ENCODE data around the gene GGPS1. TPM values are rescaled to one million over a fixed set of nuclear protein-coding genes. Genes with fewer than 3 reads are reported as not detected.

Gene GGPS1
- total and polyA plus RNA-seq, 2 experiments from 2014 or later, result 32.6 to 36.3 TPM

DNA sequence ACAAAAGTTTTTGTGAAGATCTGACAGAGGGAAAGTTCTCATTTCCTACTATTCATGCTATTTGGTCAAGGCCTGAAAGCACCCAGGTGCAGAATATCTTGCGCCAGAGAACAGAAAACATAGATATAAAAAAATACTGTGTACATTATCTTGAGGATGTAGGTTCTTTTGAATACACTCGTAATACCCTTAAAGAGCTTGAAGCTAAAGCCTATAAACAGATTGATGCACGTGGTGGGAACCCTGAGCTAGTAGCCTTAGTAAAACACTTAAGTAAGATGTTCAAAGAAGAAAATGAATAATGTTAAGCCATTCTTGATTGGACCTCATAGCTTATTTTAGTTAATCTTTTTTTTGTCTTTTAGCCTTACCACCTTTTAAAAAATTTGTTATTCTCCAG is 14.1 kb downstream of the GGPS1 start:
- Histone ChIP-seq H2AFZ (no peak overlapping the region), H3K9me2 (replicated peaks; ENCODE audit: insufficient read depth) (no peaks in the 10 kb centered on the region), H3K27me3 (no peaks in the 10 kb centered on the region), H3K4me2 (no peak overlapping the region), H3K4me3 (no peak overlapping the region), H3K27ac (no peak overlapping the region), H3K36me3 (replicated peaks; ENCODE audit: insufficient read depth, low read depth) (no peaks in the 10 kb centered on the region), H3K9me3 (ENCODE audit: low read depth) (no peaks in the 10 kb centered on the region), H4K20me1 (ENCODE audit: insufficient read depth, poor library complexity, severe bottlenecking) (no peaks in the 10 kb centered on the region), H3K4me1 (ENCODE audit: insufficient read depth) (no peaks in the 10 kb centered on the region), H3K79me2 (peaks cover 16% of the 10 kb centered on the region)
- TF ChIP-seq, protein P1, sequence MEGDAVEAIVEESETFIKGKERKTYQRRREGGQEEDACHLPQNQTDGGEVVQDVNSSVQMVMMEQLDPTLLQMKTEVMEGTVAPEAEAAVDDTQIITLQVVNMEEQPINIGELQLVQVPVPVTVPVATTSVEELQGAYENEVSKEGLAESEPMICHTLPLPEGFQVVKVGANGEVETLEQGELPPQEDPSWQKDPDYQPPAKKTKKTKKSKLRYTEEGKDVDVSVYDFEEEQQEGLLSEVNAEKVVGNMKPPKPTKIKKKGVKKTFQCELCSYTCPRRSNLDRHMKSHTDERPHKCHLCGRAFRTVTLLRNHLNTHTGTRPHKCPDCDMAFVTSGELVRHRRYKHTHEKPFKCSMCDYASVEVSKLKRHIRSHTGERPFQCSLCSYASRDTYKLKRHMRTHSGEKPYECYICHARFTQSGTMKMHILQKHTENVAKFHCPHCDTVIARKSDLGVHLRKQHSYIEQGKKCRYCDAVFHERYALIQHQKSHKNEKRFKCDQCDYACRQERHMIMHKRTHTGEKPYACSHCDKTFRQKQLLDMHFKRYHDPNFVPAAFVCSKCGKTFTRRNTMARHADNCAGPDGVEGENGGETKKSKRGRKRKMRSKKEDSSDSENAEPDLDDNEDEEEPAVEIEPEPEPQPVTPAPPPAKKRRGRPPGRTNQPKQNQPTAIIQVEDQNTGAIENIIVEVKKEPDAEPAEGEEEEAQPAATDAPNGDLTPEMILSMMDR (IDR thresholded peaks at IDR 0.05; ENCODE audit: poor library complexity), result no peak
- TF ChIP-seq EZH2phosphoT487 (IDR thresholded peaks at IDR 0.05; ENCODE audit: low read depth, severe bottlenecking, unreplicated experiment), result no peak
- TF ChIP-seq EZH2 (IDR thresholded peaks at IDR 0.05; ENCODE audit: borderline replicate concordance), result no peak
- 89% methylated on average over 3 of the region's 3 CpGs for WGBS (ENCODE audit: low lambda C conversion rate, missing lambda C conversion rate)
- no peak for DNase-seq (ENCODE audit: low spot score)

DNA sequence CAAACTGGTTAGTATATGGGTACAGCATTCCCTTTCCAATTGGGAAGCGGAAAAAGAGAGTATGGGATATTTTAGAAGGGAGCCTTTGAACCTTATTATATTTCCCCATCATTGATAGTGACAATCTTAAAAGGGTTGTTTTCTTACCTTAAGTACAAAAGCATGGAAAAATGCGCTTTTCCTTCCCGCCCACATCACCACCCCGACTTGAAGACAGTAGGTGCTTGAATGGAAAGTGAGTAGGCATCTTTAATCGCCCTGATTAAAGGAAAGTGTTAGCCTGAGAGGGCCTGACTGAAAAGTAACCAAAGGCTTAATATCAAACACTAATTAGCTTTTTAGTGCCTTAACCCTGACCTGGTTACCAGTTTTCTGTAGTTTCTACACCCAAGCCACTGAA is 15.4 kb downstream of the GGPS1 start:
- TF ChIP-seq EZH2 (IDR thresholded peaks at IDR 0.05; ENCODE audit: borderline replicate concordance) (no peak), EZH2phosphoT487 (IDR thresholded peaks at IDR 0.05; ENCODE audit: low read depth, severe bottlenecking, unreplicated experiment) (no peak)
- TF ChIP-seq, protein P1 (IDR thresholded peaks at IDR 0.05; ENCODE audit: poor library complexity), result no peak
- Histone ChIP-seq H3K4me2 (no peak overlapping the region), H4K20me1 (ENCODE audit: insufficient read depth, poor library complexity, severe bottlenecking) (no peaks in the 10 kb centered on the region), H3K79me2 (peaks cover 4% of the 10 kb centered on the region), H3K27ac (no peak overlapping the region), H3K27me3 (no peaks in the 10 kb centered on the region), H3K36me3 (replicated peaks; ENCODE audit: insufficient read depth, low read depth) (no peaks in the 10 kb centered on the region), H3K4me1 (ENCODE audit: insufficient read depth) (no peaks in the 10 kb centered on the region), H3K9me2 (replicated peaks; ENCODE audit: insufficient read depth) (no peaks in the 10 kb centered on the region), H3K4me3 (no peak overlapping the region), H2AFZ (no peak overlapping the region), H3K9me3 (ENCODE audit: low read depth) (no peaks in the 10 kb centered on the region)
- DNase-seq (ENCODE audit: low spot score), result no peak
- WGBS (ENCODE audit: low lambda C conversion rate, missing lambda C conversion rate), result 95% methylated on average over 5 of the region's 5 CpGs

DNA sequence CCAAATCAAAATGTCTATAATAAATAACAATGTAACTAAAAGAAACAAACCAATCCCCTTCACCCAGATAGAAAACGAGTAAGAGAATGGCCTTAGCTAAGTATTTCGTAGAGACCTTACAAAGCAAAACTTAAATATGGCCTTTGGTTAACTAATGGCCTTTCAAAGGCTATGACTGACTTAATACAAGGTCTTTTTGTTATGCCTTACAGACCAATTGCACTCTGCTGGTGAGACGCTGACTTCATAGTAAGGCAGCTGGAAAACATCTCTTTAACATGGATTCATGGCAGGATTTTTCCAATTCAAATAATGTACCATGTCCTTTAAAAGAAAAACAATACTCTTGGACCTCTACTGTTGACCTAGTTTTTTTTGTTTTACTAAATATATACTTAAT is 23.1 kb downstream of the GGPS1 start:
- Histone ChIP-seq H3K4me2 (no peak overlapping the region), H3K36me3 (replicated peaks; ENCODE audit: insufficient read depth, low read depth) (no peaks in the 10 kb centered on the region), H3K9me3 (ENCODE audit: low read depth) (no peaks in the 10 kb centered on the region), H3K79me2 (no peaks in the 10 kb centered on the region), H4K20me1 (ENCODE audit: insufficient read depth, poor library complexity, severe bottlenecking) (no peaks in the 10 kb centered on the region), H3K4me1 (ENCODE audit: insufficient read depth) (no peaks in the 10 kb centered on the region), H3K27ac (no peak overlapping the region), H3K27me3 (no peaks in the 10 kb centered on the region), H3K4me3 (no peak overlapping the region), H3K9me2 (replicated peaks; ENCODE audit: insufficient read depth) (no peaks in the 10 kb centered on the region), H2AFZ (no peak overlapping the region)
- no peak for TF ChIP-seq EZH2phosphoT487 (IDR thresholded peaks at IDR 0.05; ENCODE audit: low read depth, severe bottlenecking, unreplicated experiment)
- TF ChIP-seq EZH2 (IDR thresholded peaks at IDR 0.05; ENCODE audit: borderline replicate concordance), result no peak
- TF ChIP-seq, protein P1 (IDR thresholded peaks at IDR 0.05; ENCODE audit: poor library complexity), result no peak
- no peak for DNase-seq (ENCODE audit: low spot score)
- 87% methylated on average over 3 of the region's 3 CpGs for WGBS (ENCODE audit: low lambda C conversion rate, missing lambda C conversion rate)

DNA sequence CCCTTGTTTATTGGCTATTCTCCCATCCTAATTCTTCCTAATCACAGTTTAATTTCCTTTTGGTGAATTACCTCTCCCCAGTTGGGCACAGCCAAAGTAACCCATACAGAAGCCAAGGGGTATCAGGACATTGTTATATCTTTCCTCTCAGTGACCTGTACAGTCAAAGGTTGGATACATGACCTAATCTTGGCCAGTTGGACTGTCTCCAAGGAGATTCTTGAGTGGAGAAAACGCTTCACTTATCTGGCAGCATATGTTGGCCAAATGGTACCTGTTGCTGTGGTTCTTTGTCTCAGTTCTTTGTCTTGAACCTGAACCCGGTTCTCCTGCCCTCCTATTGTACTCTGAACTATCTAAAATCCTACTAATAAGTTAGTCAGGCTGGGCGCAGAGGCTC is 23.5 kb downstream of the GGPS1 start:
- no peaks in the 10 kb centered on the region for H3K9me2 ChIP-seq (replicated peaks; ENCODE audit: insufficient read depth)
- 85% methylated on average over 3 of the region's 3 CpGs for WGBS (ENCODE audit: low lambda C conversion rate, missing lambda C conversion rate)
- no peaks in the 10 kb centered on the region for H3K27me3 ChIP-seq
- H3K36me3 ChIP-seq (replicated peaks; ENCODE audit: insufficient read depth, low read depth), result no peaks in the 10 kb centered on the region
- no peaks in the 10 kb centered on the region for H3K9me3 ChIP-seq (ENCODE audit: low read depth)
- H3K4me3 ChIP-seq, result no peak overlapping the region
- no peak for TF ChIP-seq EZH2phosphoT487 (IDR thresholded peaks at IDR 0.05; ENCODE audit: low read depth, severe bottlenecking, unreplicated experiment)
- no peak for TF ChIP-seq EZH2 (IDR thresholded peaks at IDR 0.05; ENCODE audit: borderline replicate concordance)
- TF ChIP-seq, protein P1 (IDR thresholded peaks at IDR 0.05; ENCODE audit: poor library complexity), result no peak
- no peak for DNase-seq (ENCODE audit: low spot score)
- H3K79me2 ChIP-seq, result no peaks in the 10 kb centered on the region
- no peak overlapping the region for H3K27ac ChIP-seq
- no peak overlapping the region for H2AFZ ChIP-seq
- H4K20me1 ChIP-seq (ENCODE audit: insufficient read depth, poor library complexity, severe bottlenecking), result no peaks in the 10 kb centered on the region
- H3K4me2 ChIP-seq, result no peak overlapping the region
- no peaks in the 10 kb centered on the region for H3K4me1 ChIP-seq (ENCODE audit: insufficient read depth)

All from hepatocyte (in vitro differentiated cells).